ENCODE results near the gene RND1. TPM values are rescaled to one million over a fixed set of nuclear protein-coding genes. Genes with fewer than 3 reads are reported as not detected.

RND1 gene
- total and polyA plus RNA-seq, 2 of the 13 experiments (the other 11 are each of a cell fraction or from before 2014, with no cell fraction given): 1.8 to 1.9 TPM

- TF ChIP-seq ZNF709 (CRISPR knock-in tag; IDR thresholded peaks at IDR 0.05): 0 out of 2 replicates have a peak, but pooled peaks have one; percentile 0
- TF ChIP-seq HNRNPLL (IDR thresholded peaks at IDR 0.05; ENCODE audit: low read depth, low read length, poor library complexity, severe bottlenecking): peak; percentile 47
- TF ChIP-seq, protein P1, sequence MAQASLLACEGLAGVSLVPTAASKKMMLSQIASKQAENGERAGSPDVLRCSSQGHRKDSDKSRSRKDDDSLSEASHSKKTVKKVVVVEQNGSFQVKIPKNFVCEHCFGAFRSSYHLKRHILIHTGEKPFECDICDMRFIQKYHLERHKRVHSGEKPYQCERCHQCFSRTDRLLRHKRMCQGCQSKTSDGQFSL (CRISPR knock-in tag; IDR thresholded peaks at IDR 0.05): peak; percentile 81; the same call in 1 of the 2 replicates
- peak; percentile 51; the same call in 1 of the 2 replicates for TF ChIP-seq ZFY (CRISPR knock-in tag; IDR thresholded peaks at IDR 0.05)
- no peak for TF ChIP-seq SOX13 (IDR thresholded peaks at IDR 0.05)
- peak in 1 of 2 experiments; percentile 28; a peak in 1 of 4 replicates for TF ChIP-seq SOX13 (CRISPR knock-in tag; conservative IDR thresholded peaks at IDR 0.05 in 1 of 2, IDR thresholded peaks at IDR 0.05 in 1 of 2)
- TF ChIP-seq MED13 (CRISPR knock-in tag; IDR thresholded peaks at IDR 0.05): peak; percentile 58; the same call in 1 of the 2 replicates
- TF ChIP-seq ZNF275 (CRISPR knock-in tag; IDR thresholded peaks at IDR 0.05; ENCODE audit: borderline replicate concordance): 0 out of 2 replicates have a peak, but pooled peaks have one; percentile 54
- TF ChIP-seq, protein P2, sequence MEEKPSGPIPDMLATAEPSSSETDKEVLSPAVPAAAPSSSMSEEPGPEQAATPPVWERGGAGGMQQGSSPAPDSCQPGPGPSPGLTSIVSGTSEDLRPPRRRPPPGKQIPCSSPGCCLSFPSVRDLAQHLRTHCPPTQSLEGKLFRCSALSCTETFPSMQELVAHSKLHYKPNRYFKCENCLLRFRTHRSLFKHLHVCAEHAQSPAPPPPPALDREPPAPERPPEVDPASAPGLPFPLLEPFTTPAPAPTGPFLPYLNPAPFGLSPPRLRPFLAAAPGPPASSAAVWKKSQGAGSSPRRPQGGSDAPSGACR (CRISPR knock-in tag; IDR thresholded peaks at IDR 0.05): no peak
- peak; percentile 71; the same call in 1 of the 2 replicates for TF ChIP-seq KMT2A (CRISPR knock-in tag; IDR thresholded peaks at IDR 0.05)
- TF ChIP-seq GATA4 (IDR thresholded peaks at IDR 0.05; ENCODE audit: borderline replicate concordance, low read depth): no peak
- TF ChIP-seq ZNF615 (CRISPR knock-in tag; IDR thresholded peaks at IDR 0.05; ENCODE audit: borderline replicate concordance): no peak
- peak; percentile 27; the same call in 1 of the 2 replicates for TF ChIP-seq BRD4 (CRISPR knock-in tag; IDR thresholded peaks at IDR 0.05)
- 0 out of 2 replicates have a peak, but pooled peaks have one; percentile 35 for TF ChIP-seq ZNF629 (CRISPR knock-in tag; conservative IDR thresholded peaks at IDR 0.05)
- TF ChIP-seq ZMYM3 (CRISPR knock-in tag; IDR thresholded peaks at IDR 0.05): no peak
- no peak for TF ChIP-seq POLR2AphosphoS5 (IDR thresholded peaks at IDR 0.05; ENCODE audit: low read depth, low read length)
- no peak for TF ChIP-seq NONO (IDR thresholded peaks at IDR 0.05)
- TF ChIP-seq NONO (CRISPR knock-in tag; conservative IDR thresholded peaks at IDR 0.05): peak; percentile 59
- TF ChIP-seq, protein P3, sequence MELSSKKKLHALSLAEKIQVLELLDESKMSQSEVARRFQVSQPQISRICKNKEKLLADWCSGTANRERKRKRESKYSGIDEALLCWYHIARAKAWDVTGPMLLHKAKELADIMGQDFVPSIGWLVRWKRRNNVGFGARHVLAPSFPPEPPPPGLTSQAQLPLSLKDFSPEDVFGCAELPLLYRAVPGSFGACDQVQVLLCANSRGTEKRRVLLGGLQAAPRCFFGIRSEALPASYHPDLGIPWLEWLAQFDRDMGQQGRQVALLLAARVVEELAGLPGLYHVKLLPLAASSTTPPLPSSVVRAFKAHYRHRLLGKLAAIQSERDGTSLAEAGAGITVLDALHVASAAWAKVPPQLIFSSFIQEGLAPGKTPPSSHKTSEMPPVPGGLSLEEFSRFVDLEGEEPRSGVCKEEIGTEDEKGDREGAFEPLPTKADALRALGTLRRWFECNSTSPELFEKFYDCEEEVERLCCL (CRISPR knock-in tag; IDR thresholded peaks at IDR 0.05; ENCODE audit: borderline replicate concordance): no peak
- TF ChIP-seq MIER2 (CRISPR knock-in tag; IDR thresholded peaks at IDR 0.05): no peak
- TF ChIP-seq NKX3-1 (CRISPR knock-in tag; IDR thresholded peaks at IDR 0.05): peak; percentile 75; the same call in 1 of the 2 replicates
- peak; percentile 85; the same call in 1 of the 2 replicates for TF ChIP-seq SMAD1 (CRISPR knock-in tag; IDR thresholded peaks at IDR 0.05; ENCODE audit: borderline replicate concordance, low read depth)
- peak; percentile 65; the same call in 1 of the 2 replicates for TF ChIP-seq ZNF83 (CRISPR knock-in tag; IDR thresholded peaks at IDR 0.05; ENCODE audit: borderline replicate concordance)
- TF ChIP-seq HMG20A (CRISPR knock-in tag; IDR thresholded peaks at IDR 0.05; ENCODE audit: borderline replicate concordance): no peak
- no peak for TF ChIP-seq EP300 (IDR thresholded peaks at IDR 0.05; ENCODE audit: low read depth in 2 of 2, low read length in 2 of 2)
- TF ChIP-seq EP300 (CRISPR knock-in tag; IDR thresholded peaks at IDR 0.05; ENCODE audit: borderline replicate concordance): 0 out of 2 replicates have a peak, but pooled peaks have one; percentile 5
These were observed 51.2 kb downstream of the RND1 start (continued) for GRCh38 chr12:48814262-48815125.

All from HepG2 (cell line).